Measurements from ENCODE around the gene ZNF385C.

DNA sequence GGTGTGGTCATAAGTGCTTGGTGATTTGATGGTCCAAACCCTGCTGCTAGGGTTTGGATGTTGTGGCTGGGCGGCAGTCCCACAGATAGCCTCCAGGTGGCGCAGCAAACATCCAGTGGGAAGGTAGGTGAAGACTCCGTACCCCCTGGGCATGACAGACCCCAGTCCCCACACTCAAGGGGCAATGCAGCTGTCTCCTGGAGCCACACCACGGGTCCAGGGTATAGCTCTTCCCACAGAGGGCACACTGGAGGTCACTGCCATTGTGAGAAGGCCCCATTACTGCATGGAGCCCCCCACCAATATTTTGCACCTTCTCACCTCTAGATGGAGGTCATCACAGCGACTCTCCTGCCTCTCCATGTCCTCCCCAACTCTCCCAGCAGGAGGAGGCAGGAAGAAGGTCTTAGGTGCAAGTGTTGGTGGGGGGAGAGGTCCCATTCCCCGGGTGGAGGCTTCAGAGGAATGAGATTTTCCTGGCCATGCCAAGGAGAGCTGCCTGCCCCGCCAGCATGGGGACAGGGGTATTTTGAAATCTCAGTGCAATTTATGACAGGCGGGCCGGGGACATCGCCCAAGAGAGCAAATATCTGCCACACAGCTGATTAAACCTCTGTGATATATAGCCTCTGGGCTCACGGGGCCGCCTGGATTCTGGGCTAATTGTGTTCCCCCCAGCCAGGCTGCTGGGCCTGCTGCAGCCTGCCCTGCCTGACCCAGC, 30.7 kb downstream of the ZNF385C start:
- TF ChIP-seq, protein P1, sequence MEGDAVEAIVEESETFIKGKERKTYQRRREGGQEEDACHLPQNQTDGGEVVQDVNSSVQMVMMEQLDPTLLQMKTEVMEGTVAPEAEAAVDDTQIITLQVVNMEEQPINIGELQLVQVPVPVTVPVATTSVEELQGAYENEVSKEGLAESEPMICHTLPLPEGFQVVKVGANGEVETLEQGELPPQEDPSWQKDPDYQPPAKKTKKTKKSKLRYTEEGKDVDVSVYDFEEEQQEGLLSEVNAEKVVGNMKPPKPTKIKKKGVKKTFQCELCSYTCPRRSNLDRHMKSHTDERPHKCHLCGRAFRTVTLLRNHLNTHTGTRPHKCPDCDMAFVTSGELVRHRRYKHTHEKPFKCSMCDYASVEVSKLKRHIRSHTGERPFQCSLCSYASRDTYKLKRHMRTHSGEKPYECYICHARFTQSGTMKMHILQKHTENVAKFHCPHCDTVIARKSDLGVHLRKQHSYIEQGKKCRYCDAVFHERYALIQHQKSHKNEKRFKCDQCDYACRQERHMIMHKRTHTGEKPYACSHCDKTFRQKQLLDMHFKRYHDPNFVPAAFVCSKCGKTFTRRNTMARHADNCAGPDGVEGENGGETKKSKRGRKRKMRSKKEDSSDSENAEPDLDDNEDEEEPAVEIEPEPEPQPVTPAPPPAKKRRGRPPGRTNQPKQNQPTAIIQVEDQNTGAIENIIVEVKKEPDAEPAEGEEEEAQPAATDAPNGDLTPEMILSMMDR (IDR thresholded peaks at IDR 0.05; ENCODE audit: low read length): peak; percentile 96
- no peak for TF ChIP-seq EZH2 (optimal IDR thresholded peaks at IDR 0.05; ENCODE audit: low read depth, low read length)
- no peak for TF ChIP-seq EZH2phosphoT487 (IDR thresholded peaks at IDR 0.05; ENCODE audit: low read length)

Measured in MM.1S (cell line).